HepG2 (cell line): ENCODE data around the gene HCN4. TPM values are rescaled to one million over a fixed set of nuclear protein-coding genes. Genes with fewer than 3 reads are reported as not detected.

Experiments used
- AGO1 ChIP-seq: fragments of 200-400 bp; formaldehyde crosslinking; IDR thresholded peaks from 2 replicates; pipeline ENCODE4 v1.6.1; 2017; ENCODE audit warnings: mild to moderate bottlenecking, low read depth, low read length, moderate library complexity; ENCODE audit not compliant: poor library complexity, severe bottlenecking
- CCDC6 ChIP-seq: sonication (generic); formaldehyde crosslinking; IDR thresholded peaks from 2 replicates; pipeline ENCODE4 v1.8.1; 2022; ENCODE audit warnings: mild to moderate bottlenecking, missing genetic modification reagents, moderate library complexity
- DZIP1 ChIP-seq: sonication (generic); formaldehyde crosslinking; IDR thresholded peaks from 2 replicates; pipeline ENCODE4 v1.5.0; 2020; ENCODE audit warnings: mild to moderate bottlenecking, missing genetic modification reagents
- FOXJ3 ChIP-seq: sonication (generic); formaldehyde crosslinking; IDR thresholded peaks from 2 replicates; pipeline ENCODE4 v1.4.0; 2020; ENCODE audit warnings: missing genetic modification reagents, mild to moderate bottlenecking, borderline replicate concordance
- IKZF4 ChIP-seq: sonication (generic); formaldehyde crosslinking; IDR thresholded peaks from 2 replicates; pipeline ENCODE4 v1.5.1; 2020; ENCODE audit warnings: borderline replicate concordance, mild to moderate bottlenecking, low read depth, missing genetic modification reagents; ENCODE audit errors: not compliant biosample characterization
- MIER3 ChIP-seq: IDR thresholded peaks from 2 replicates; pipeline ENCODE4 v1.6.1; 2016; ENCODE audit warnings: missing compliant biosample characterization, borderline replicate concordance
- MTF1 ChIP-seq: sonication (generic); formaldehyde crosslinking; IDR thresholded peaks from 2 replicates; pipeline ENCODE4 v1.5.0; 2020; ENCODE audit warnings: missing genetic modification reagents
- NFIB ChIP-seq: sonication (generic); formaldehyde crosslinking; IDR thresholded peaks from 2 replicates; pipeline ENCODE4 v1.9.0; 2021; ENCODE audit warnings: missing genetic modification reagents, mild to moderate bottlenecking, borderline replicate concordance
- PCBP2 ChIP-seq: fragments of 200-400 bp; formaldehyde crosslinking; optimal IDR thresholded peaks from 2 replicates; pipeline ENCODE3; 2018; ENCODE audit warnings: low read length, low read depth; ENCODE audit not compliant: poor library complexity, severe bottlenecking
- SETDB1 ChIP-seq: sonication (generic); formaldehyde crosslinking; IDR thresholded peaks from 2 replicates; pipeline ENCODE4 v1.5.1; 2020; ENCODE audit warnings: missing genetic modification reagents, mild to moderate bottlenecking, borderline replicate concordance
- THAP11 ChIP-seq: IDR thresholded peaks from 2 replicates; pipeline ENCODE4 v1.6.1; 2016; ENCODE audit warnings: missing biosample characterization, missing genetic modification reagents
- THAP9 ChIP-seq: sonication (generic); formaldehyde crosslinking; IDR thresholded peaks from 2 replicates; pipeline ENCODE4; 2020; ENCODE audit warnings: missing genetic modification reagents, mild to moderate bottlenecking, borderline replicate concordance
- THYN1 ChIP-seq: sonication (generic); formaldehyde crosslinking; IDR thresholded peaks from 2 replicates; pipeline ENCODE4 v1.8.1; 2023; ENCODE audit warnings: low read depth, mild to moderate bottlenecking, moderate library complexity, missing genetic modification reagents, borderline replicate concordance
- ZFP91 ChIP-seq: sonication (generic); formaldehyde crosslinking; IDR thresholded peaks from 2 replicates; pipeline ENCODE4 v1.9.0; 2022; ENCODE audit warnings: missing genetic modification reagents, mild to moderate bottlenecking, borderline replicate concordance
- ZGPAT ChIP-seq: IDR thresholded peaks from 2 replicates; pipeline ENCODE4 v1.6.1; 2016; ENCODE audit warnings: mild to moderate bottlenecking
- ZNF205 ChIP-seq: IDR thresholded peaks from 2 replicates; pipeline ENCODE4 v1.6.1; 2018; ENCODE audit warnings: missing biosample characterization, missing genetic modification reagents
- ZNF34 ChIP-seq: sonication (generic); formaldehyde crosslinking; IDR thresholded peaks from 2 replicates; pipeline ENCODE4 v1.4.0; 2020; ENCODE audit warnings: mild to moderate bottlenecking, missing genetic modification reagents, borderline replicate concordance
- ZNF770 ChIP-seq: sonication (generic); formaldehyde crosslinking; IDR thresholded peaks from 2 replicates; pipeline ENCODE4 v1.5.0; 2020; ENCODE audit warnings: mild to moderate bottlenecking, missing genetic modification reagents
- polyA plus RNA-seq, 8 experiments: library from polyadenylated mRNA; depleted of rRNA in 3 of 8; stranded (reverse) in 7 of 8; unstranded in 1 of 8; fragments of >200 nt; fragmentation: Illumina TruSeq in 4 of 8; extraction: Trizol in 4 of 8; gene quantifications; 2 replicates each; pipeline versions ENCODE4 v1.2.1 to v1.2.3, GENCODE V29; 2011 to 2016; ENCODE audit warnings: low read depth in 4 of 8, missing spikeins in 1 of 8, mixed read lengths in 1 of 8; ENCODE audit not compliant: insufficient read depth in 1 of 8
- total RNA-seq, 5 experiments: library from RNA; depleted of rRNA; stranded (reverse); fragments of >200 nt; fragmentation: Illumina TruSeq; extraction: Trizol; gene quantifications; 2 replicates each; pipeline ENCODE4 v1.2.3, GENCODE V29; 2016; ENCODE audit warnings: low read depth in 1 of 5

Gene HCN4
- total and polyA plus RNA-seq, 2 of the 13 experiments (the other 11 are each of a cell fraction or from before 2014, with no cell fraction given) = not detected

GRCh38 chr15:73346735-73347312, 21.9 kb downstream of the HCN4 start (continued):
- TF ChIP-seq THAP9 = no peak
- no peak for TF ChIP-seq ZFP91
- TF ChIP-seq AGO1 = no peak
- peak; percentile 36; the same call in 1 of the 2 replicates for TF ChIP-seq ZNF205 (CRISPR knock-in tag)
- TF ChIP-seq ZNF770 (CRISPR knock-in tag) = no peak
- TF ChIP-seq CCDC6 (CRISPR knock-in tag) = no peak
- TF ChIP-seq FOXJ3 (CRISPR knock-in tag) = no peak
- peak; percentile 57 for TF ChIP-seq IKZF4
- no peak for TF ChIP-seq THYN1 (CRISPR knock-in tag)
- no peak for TF ChIP-seq PCBP2
- TF ChIP-seq MIER3 = no peak
- TF ChIP-seq MTF1 = peak; percentile 48; the same call in 1 of the 2 replicates
- TF ChIP-seq SETDB1 (CRISPR knock-in tag) = no peak
- TF ChIP-seq NFIB = no peak
- TF ChIP-seq ZNF34 (CRISPR knock-in tag) = no peak
- TF ChIP-seq ZGPAT (CRISPR knock-in tag) = no peak
- TF ChIP-seq THAP11 (CRISPR knock-in tag) = peak; percentile 54
- no peak for TF ChIP-seq DZIP1 (CRISPR knock-in tag)
